Measurements from ENCODE around the gene ZDHHC20. TPM values are rescaled to one million over a fixed set of nuclear protein-coding genes. Genes with fewer than 3 reads are reported as not detected.

Gene ZDHHC20
- total RNA-seq, 1 donor from 2014 or later, result 54.8 TPM

- no peaks in the 10 kb centered on the region for H3K27me3 ChIP-seq (ENCODE audit: control insufficient read depth, insufficient read depth, low read length)
- FAIRE-seq, result peak; percentile 60
Measured at GRCh38 chr13:21360463-21360862, 98.6 kb downstream of the ZDHHC20 start.

GRCh38 chr13:21359855-21360254 is 99.2 kb downstream of the ZDHHC20 start:
- FAIRE-seq (no peak), DNase-seq (ENCODE audit: low read depth) (no peak)
- no peak for TF ChIP-seq CTCF (IDR thresholded peaks at IDR 0.05; ENCODE audit: insufficient read depth, low read length, severe bottlenecking)
- Histone ChIP-seq H3K4me3 (ENCODE audit: low read depth, low read length) (no peak overlapping the region), H3K27me3 (ENCODE audit: control insufficient read depth, insufficient read depth, low read length) (no peaks in the 10 kb centered on the region), H3K36me3 (ENCODE audit: control insufficient read depth, insufficient read depth, low read length) (no peaks in the 10 kb centered on the region)

More at GRCh38 chr13:21360463-21360862, 98.6 kb downstream of the ZDHHC20 start:
- no peak for DNase-seq (ENCODE audit: low read depth)
- H3K4me3 ChIP-seq (ENCODE audit: low read depth, low read length), result no peak overlapping the region
- no peak for TF ChIP-seq CTCF (IDR thresholded peaks at IDR 0.05; ENCODE audit: insufficient read depth, low read length, severe bottlenecking)
- no peaks in the 10 kb centered on the region for H3K36me3 ChIP-seq (ENCODE audit: control insufficient read depth, insufficient read depth, low read length)

DNA sequence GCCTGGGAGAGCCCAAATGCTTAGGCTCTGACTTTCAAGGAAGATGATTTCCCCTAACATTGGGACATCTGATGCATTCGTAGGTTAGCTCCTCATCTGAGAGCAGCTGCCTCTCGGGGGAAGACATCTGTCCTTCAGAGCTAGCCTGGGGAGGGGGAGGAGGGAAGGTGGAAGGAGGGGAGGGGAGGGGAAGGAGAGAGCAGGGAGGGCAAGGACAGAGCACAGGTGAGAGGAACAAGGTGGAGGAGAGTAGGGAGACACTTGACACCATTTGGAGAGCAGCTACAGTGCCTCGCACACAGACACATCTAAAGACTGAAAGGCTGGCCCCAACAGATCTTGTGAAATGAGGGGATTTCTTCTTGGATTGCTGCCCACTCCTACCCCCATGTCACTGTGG is 103.8 kb downstream of the ZDHHC20 start:
- no peak for DNase-seq (ENCODE audit: low read depth)
- Histone ChIP-seq H3K4me3 (ENCODE audit: low read depth, low read length) (no peak overlapping the region), H3K36me3 (ENCODE audit: control insufficient read depth, insufficient read depth, low read length) (no peaks in the 10 kb centered on the region), H3K27me3 (ENCODE audit: control insufficient read depth, insufficient read depth, low read length) (no peaks in the 10 kb centered on the region)
- no peak for TF ChIP-seq CTCF (IDR thresholded peaks at IDR 0.05; ENCODE audit: insufficient read depth, low read length, severe bottlenecking)
- no peak for FAIRE-seq

DNA sequence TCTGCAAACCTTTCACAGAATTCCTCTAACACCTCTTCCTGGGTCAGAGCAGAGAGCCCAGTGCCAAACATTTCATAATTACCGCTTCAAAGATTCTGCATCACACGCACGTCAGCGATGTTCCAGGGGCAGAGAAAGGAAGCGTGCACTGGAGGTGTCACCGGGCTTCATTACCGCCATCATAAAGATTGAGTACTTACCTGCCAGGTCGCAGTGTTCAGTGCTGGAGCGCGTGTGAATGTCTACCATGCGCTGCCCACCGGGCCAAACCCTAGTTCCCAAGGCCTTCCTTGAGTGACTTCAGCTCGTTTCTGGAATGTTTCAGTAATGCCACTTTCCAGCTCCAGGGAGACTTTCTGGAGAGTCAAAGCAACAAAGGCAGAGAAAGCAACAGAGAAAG is 104.4 kb downstream of the ZDHHC20 start:
- H3K27me3 ChIP-seq (ENCODE audit: control insufficient read depth, insufficient read depth, low read length), result no peaks in the 10 kb centered on the region
- H3K4me3 ChIP-seq (ENCODE audit: low read depth, low read length), result no peak overlapping the region
- no peak for FAIRE-seq
- no peak for DNase-seq (ENCODE audit: low read depth)
- no peak for TF ChIP-seq CTCF (IDR thresholded peaks at IDR 0.05; ENCODE audit: insufficient read depth, low read length, severe bottlenecking)
- H3K36me3 ChIP-seq (ENCODE audit: control insufficient read depth, insufficient read depth, low read length), result no peaks in the 10 kb centered on the region

DNA sequence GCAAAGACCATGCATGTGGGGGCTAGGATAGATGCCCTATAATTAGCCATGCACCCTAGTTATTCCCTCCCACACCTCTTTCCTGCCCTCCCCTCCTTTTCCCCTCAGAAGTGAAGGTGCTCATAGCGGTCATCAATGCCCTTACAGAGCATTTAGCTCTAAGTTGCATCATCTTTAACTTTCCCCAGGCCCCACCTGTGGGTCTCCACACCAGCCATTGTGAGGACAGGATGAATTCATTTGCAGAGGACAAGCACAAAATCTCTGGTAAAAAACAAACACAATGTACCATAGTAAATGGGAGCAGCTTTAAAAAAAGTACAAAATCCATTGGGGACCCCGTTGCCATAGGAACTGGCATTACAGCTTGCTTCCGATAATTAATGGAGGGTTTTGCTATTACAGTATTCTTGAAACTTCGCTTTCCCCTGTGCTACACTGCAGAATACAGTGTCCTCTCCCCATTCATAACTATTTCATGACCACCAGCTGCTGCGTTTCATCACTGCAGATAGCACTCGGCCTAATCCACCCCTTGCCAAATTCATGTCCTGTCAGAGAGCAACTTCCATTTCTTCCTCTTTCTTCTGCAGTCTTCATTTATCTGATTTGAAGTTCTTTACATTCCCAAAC is 110.5 kb downstream of the ZDHHC20 start:
- no peak for TF ChIP-seq CTCF (IDR thresholded peaks at IDR 0.05; ENCODE audit: insufficient read depth, low read length, severe bottlenecking)
- Histone ChIP-seq H3K36me3 (ENCODE audit: control insufficient read depth, insufficient read depth, low read length) (no peaks in the 10 kb centered on the region), H3K4me3 (ENCODE audit: low read depth, low read length) (no peak overlapping the region), H3K27me3 (ENCODE audit: control insufficient read depth, insufficient read depth, low read length) (no peaks in the 10 kb centered on the region)
- DNase-seq (ENCODE audit: low read depth), result no peak
- peak; percentile 86 for FAIRE-seq

- no peak for FAIRE-seq
- H3K4me3 ChIP-seq (ENCODE audit: low read depth, low read length), result no peak overlapping the region
- no peak for DNase-seq (ENCODE audit: low read depth)
- H3K36me3 ChIP-seq (ENCODE audit: control insufficient read depth, insufficient read depth, low read length), result no peaks in the 10 kb centered on the region
- H3K27me3 ChIP-seq (ENCODE audit: control insufficient read depth, insufficient read depth, low read length), result no peaks in the 10 kb centered on the region
- TF ChIP-seq CTCF (IDR thresholded peaks at IDR 0.05; ENCODE audit: insufficient read depth, low read length, severe bottlenecking), result no peak
Measured at GRCh38 chr13:21347753-21348318, 111.3 kb downstream of the ZDHHC20 start.

Data from bronchial epithelial cell (primary cell).